IMR-90 (cell line): ENCODE results near the gene CHN2. TPM values are rescaled to one million over a fixed set of nuclear protein-coding genes. Genes with fewer than 3 reads are reported as not detected.

Experiments used
- ATAC-seq: fragments of 200-7000 bp; cut with Tn5 transposase; 2 replicates; pipeline ENCODE4 v1.9.1; 2020; ENCODE audit warnings: low read depth, mild to moderate bottlenecking, moderate library complexity
- BruUV-seq: library from RNA; stranded (reverse); fragments of 400-500 nt; replicated peaks from 2 replicates; lab custom pipeline; 2021; lab: Mats Ljungman, UMichigan
- CTCF ChIA-PET: fragments of 300-600 bp; formaldehyde crosslinking; extraction: SDS; loops from one replicate; lab custom pipeline; 2021; ENCODE audit warnings: antibody characterized with exemption; lab: Yijun Ruan, JAX
- POLR2A ChIA-PET: fragments of 300-600 bp; sonication (Branson Sonifier 250); formaldehyde crosslinking; loops from one replicate; lab custom pipeline; 2022; ENCODE audit warnings: antibody characterized with exemption; ENCODE audit not compliant: unreplicated experiment; lab: Charles Lee
- DNase-seq: peaks from one replicate; pipeline ENCODE4 v3.0.0; 2013
- H2AFZ ChIP-seq: replicated peaks from 2 replicates; pipeline ENCODE3; 2013; ENCODE audit warnings: low read length, mild to moderate bottlenecking; ENCODE audit not compliant: poor library complexity
- H2AK5ac ChIP-seq: 2 replicates; pipeline ENCODE4 v1.6.1; 2013; ENCODE audit warnings: low read depth, low read length, inconsistent platforms
- H2AK9ac ChIP-seq: replicated peaks from 2 replicates; pipeline ENCODE3; 2013; ENCODE audit warnings: mild to moderate bottlenecking, low read depth, low read length, moderate library complexity; ENCODE audit not compliant: poor library complexity
- H2BK120ac ChIP-seq: 2 replicates; pipeline ENCODE4 v1.6.1; 2013; ENCODE audit warnings: low read depth, low read length, inconsistent platforms
- H2BK15ac ChIP-seq: 3 replicates; pipeline ENCODE4 v1.6.1; 2013; ENCODE audit warnings: low read depth, low read length, inconsistent platforms
- H2BK20ac ChIP-seq: 2 replicates; pipeline ENCODE4 v1.6.1; 2013; ENCODE audit warnings: low read depth, mild to moderate bottlenecking, inconsistent platforms, low read length, moderate library complexity
- H2BK5ac ChIP-seq: 2 replicates; pipeline ENCODE4 v1.6.1; 2013; ENCODE audit warnings: mild to moderate bottlenecking, low read depth, low read length, inconsistent platforms; ENCODE audit not compliant: poor library complexity, severe bottlenecking
- H3K14ac ChIP-seq: replicated peaks from 2 replicates; pipeline ENCODE4 v1.6.1; 2013; ENCODE audit warnings: low read depth, low read length, inconsistent platforms
- H3K18ac ChIP-seq: 2 replicates; pipeline ENCODE4 v1.6.1; 2013; ENCODE audit warnings: low read depth, low read length, control low read depth
- H3K23ac ChIP-seq: 2 replicates; pipeline ENCODE4 v1.6.1; 2013; ENCODE audit warnings: low read depth, low read length, inconsistent platforms
- H3K27ac ChIP-seq: 2 replicates; pipeline ENCODE4 v1.5.1; 2013; ENCODE audit warnings: mild to moderate bottlenecking, control low read depth, low read length; ENCODE audit not compliant: insufficient read depth
- H3K27me3 ChIP-seq: 2 replicates; pipeline ENCODE4 v1.6.1; 2013; ENCODE audit warnings: low read length; ENCODE audit not compliant: control insufficient read depth, insufficient read depth
- H3K36me3 ChIP-seq: 2 replicates; pipeline ENCODE4 v1.6.1; 2013; ENCODE audit warnings: low read length, mixed read lengths; ENCODE audit not compliant: control insufficient read depth, insufficient read depth
- H3K4ac ChIP-seq: 2 replicates; pipeline ENCODE4 v1.6.1; 2013; ENCODE audit warnings: low read depth, low read length, inconsistent platforms
- H3K4me1 ChIP-seq: 2 replicates; pipeline ENCODE4 v1.6.1; 2013; ENCODE audit warnings: low read length, mixed read lengths; ENCODE audit not compliant: control insufficient read depth, insufficient read depth
- H3K4me2 ChIP-seq: 2 replicates; pipeline ENCODE4 v1.6.1; 2013; ENCODE audit warnings: low read depth, mild to moderate bottlenecking, control low read depth, low read length, moderate library complexity
- H3K4me3 ChIP-seq: 2 replicates; pipeline ENCODE4 v1.5.1; 2013; ENCODE audit warnings: low read depth, mild to moderate bottlenecking, control low read depth, low read length, moderate library complexity; ENCODE audit not compliant: insufficient read depth
- H3K56ac ChIP-seq: 2 replicates; pipeline ENCODE4 v1.6.1; 2013; ENCODE audit warnings: low read length, inconsistent platforms; ENCODE audit not compliant: insufficient read depth; ENCODE audit errors: extremely low read depth
- H3K79me1 ChIP-seq, 2 experiments: 2 replicates each; pipeline ENCODE4 v1.6.1; 2013; ENCODE audit warnings: low read length in 2 of 2, inconsistent platforms in 1 of 2, low read depth in 1 of 2
- H3K9ac ChIP-seq: 2 replicates; pipeline ENCODE4 v1.6.1; 2013; ENCODE audit warnings: low read depth, low read length, control low read depth
- H3K9me1 ChIP-seq: 2 replicates; pipeline ENCODE4 v1.6.1; 2013; ENCODE audit warnings: low read length, inconsistent platforms; ENCODE audit not compliant: insufficient read depth
- H3K9me3 ChIP-seq: 2 replicates; pipeline ENCODE4 v1.6.1; 2013; ENCODE audit warnings: low read length; ENCODE audit not compliant: control insufficient read depth, insufficient read depth
- H4K20me1 ChIP-seq: 2 replicates; pipeline ENCODE4 v1.6.1; 2013; ENCODE audit warnings: low read length, inconsistent platforms; ENCODE audit not compliant: insufficient read depth
- H4K5ac ChIP-seq: 2 replicates; pipeline ENCODE4 v1.6.1; 2013; ENCODE audit warnings: mild to moderate bottlenecking, low read depth, low read length, control low read depth
- H4K8ac ChIP-seq, 2 experiments: 2 replicates each; pipeline ENCODE4 v1.6.1; 2013; ENCODE audit warnings: low read depth in 2 of 2, low read length in 2 of 2, control low read depth in 1 of 2, inconsistent platforms in 1 of 2
- H4K91ac ChIP-seq: 2 replicates; pipeline ENCODE4 v1.6.1; 2013; ENCODE audit warnings: low read depth, low read length, inconsistent platforms; ENCODE audit not compliant: insufficient read depth
- BHLHE40 ChIP-seq: fragments of 150-350 bp; IDR thresholded peaks from 2 replicates; pipeline ENCODE4 v1.6.1; 2016; ENCODE audit warnings: mild to moderate bottlenecking, low read depth, low read length
- CEBPB ChIP-seq: IDR thresholded peaks from 2 replicates; pipeline ENCODE4 v1.6.1; 2012; ENCODE audit warnings: low read depth, low read length, improper control_type of control experiment
- CHD1 ChIP-seq: IDR thresholded peaks from 2 replicates; pipeline ENCODE4 v1.6.1; 2012; ENCODE audit warnings: low read depth, low read length, improper control_type of control experiment
- FOS ChIP-seq: fragments of 150-350 bp; IDR thresholded peaks from 2 replicates; pipeline ENCODE4 v1.6.1; 2016; ENCODE audit warnings: low read depth, low read length
- MAFK ChIP-seq: IDR thresholded peaks from 2 replicates; pipeline ENCODE4 v1.6.1; 2012; ENCODE audit warnings: low read depth, low read length, improper control_type of control experiment
- MAZ ChIP-seq: IDR thresholded peaks from 2 replicates; pipeline ENCODE4 v1.6.1; 2012; ENCODE audit warnings: low read depth, mild to moderate bottlenecking, low read length, improper control_type of control experiment, moderate library complexity, borderline replicate concordance
- RAD21 ChIP-seq: IDR thresholded peaks from 2 replicates; pipeline ENCODE4 v1.6.1; 2012; ENCODE audit warnings: low read length, improper control_type of control experiment
- RCOR1 ChIP-seq: IDR thresholded peaks from 2 replicates; pipeline ENCODE4 v1.6.1; 2012; ENCODE audit warnings: mild to moderate bottlenecking, low read length, improper control_type of control experiment; ENCODE audit not compliant: insufficient replicate concordance
- SMC3 ChIP-seq: fragments of 150-350 bp; IDR thresholded peaks from 2 replicates; pipeline ENCODE4 v1.6.1; 2016; ENCODE audit warnings: low read depth, mild to moderate bottlenecking, antibody characterized with exemption, low read length, moderate library complexity
- USF2 ChIP-seq: fragments of 150-350 bp; IDR thresholded peaks from 2 replicates; pipeline ENCODE4 v1.6.1; 2017; ENCODE audit warnings: mild to moderate bottlenecking, antibody characterized with exemption, low read length, low read depth
- WGBS, 2 experiments: methylation state at CpG; one replicate each; pipeline versions ENCODE4 v1.1.5 to v1.1.7; 2013; ENCODE audit warnings: missing lambda C conversion rate in 2 of 2; ENCODE audit not compliant: insufficient read length in 1 of 2; ENCODE audit errors: extremely low coverage in 2 of 2; 5-methylcytosine and 5-hydroxymethylcytosine counted together
- dilution Hi-C: fragments of 300-500 bp; cut with HindIII; formaldehyde crosslinking; loops from one replicate; pipeline ENCODE4 v1.14.3; 2018; ENCODE audit warnings: low sequenced_read_pairs; ENCODE audit not compliant: unreplicated experiment
- in situ Hi-C: fragments of 300-500 bp; cut with MboI; formaldehyde crosslinking; loops from 3 replicates; pipeline ENCODE4 v1.14.3; 2019; ENCODE audit warnings: low sequenced_read_pairs, inconsistent platforms, mixed read lengths
- intact Hi-C: fragments of 100-400 bp; cut with micrococcal nuclease; formaldehyde crosslinking; loops from 2 replicates; pipeline ENCODE4 v1.10.0; 2022
- polyA plus RNA-seq, 3 experiments: library from polyadenylated mRNA; depleted of rRNA; stranded (reverse); fragments of >200 nt; gene quantifications; 2 replicates each; pipeline ENCODE4 v1.2.3, GENCODE V29; 2012; ENCODE audit warnings: low replicate concordance in 1 of 3
- total RNA-seq: library from RNA; depleted of rRNA; stranded (reverse); fragments of >200 nt; gene quantifications from 2 replicates; pipeline ENCODE4 v1.2.3, GENCODE V29; 2012
- TF ChIP-seq, protein P1 (sequence below): fragments of 150-350 bp; IDR thresholded peaks from 2 replicates; pipeline ENCODE4 v1.6.1; 2016; ENCODE audit warnings: low read depth, mild to moderate bottlenecking, low read length, moderate library complexity, borderline replicate concordance

CHN2 gene
- total and polyA plus RNA-seq, 2 of the 4 experiments (the other 2 are of a cell fraction), result not detected

GRCh38 chr7:29443552-29443951 is 249.0 kb downstream of the CHN2 start:
- dilution Hi-C loops (no loop called here), intact Hi-C loops (no loop called here), in situ Hi-C loops (no loop called here)
- H3K9me1 ChIP-seq, result no peaks in the 10 kb centered on the region
- no peak overlapping the region for H4K8ac ChIP-seq
- H3K23ac ChIP-seq, result no peak overlapping the region
- no peak overlapping the region for H2BK20ac ChIP-seq
- H4K20me1 ChIP-seq, result no peaks in the 10 kb centered on the region
- no peak overlapping the region for H3K4me3 ChIP-seq
- no peak overlapping the region for H3K56ac ChIP-seq
- no peak overlapping the region for H2AK5ac ChIP-seq
- H2AFZ ChIP-seq, result no peak overlapping the region
- H3K27me3 ChIP-seq, result no peaks in the 10 kb centered on the region
- H3K18ac ChIP-seq, result no peak overlapping the region
- no peak overlapping the region for H3K4me2 ChIP-seq
- no peak overlapping the region for H2BK120ac ChIP-seq
- no peaks in the 10 kb centered on the region for H3K79me1 ChIP-seq
- H4K5ac ChIP-seq, result no peak overlapping the region
- BruUV-seq, result no TSS peak
- H3K36me3 ChIP-seq, result no peaks in the 10 kb centered on the region
- no peak overlapping the region for H3K4ac ChIP-seq
- no peak overlapping the region for H3K9ac ChIP-seq
- no peak overlapping the region for H2BK15ac ChIP-seq
- H3K4me1 ChIP-seq, result no peaks in the 10 kb centered on the region
- no peak overlapping the region for H2BK5ac ChIP-seq
- ChIA-PET POLR2A (no interaction called here), CTCF (no interaction called here)
- no peak overlapping the region for H3K27ac ChIP-seq
- TF ChIP-seq RCOR1 (no peak), RAD21 (no peak), USF2 (no peak), BHLHE40 (no peak), CEBPB (no peak), FOS (no peak), SMC3 (no peak), MAZ (no peak), CHD1 (no peak), MAFK (no peak)
- TF ChIP-seq, protein P1, sequence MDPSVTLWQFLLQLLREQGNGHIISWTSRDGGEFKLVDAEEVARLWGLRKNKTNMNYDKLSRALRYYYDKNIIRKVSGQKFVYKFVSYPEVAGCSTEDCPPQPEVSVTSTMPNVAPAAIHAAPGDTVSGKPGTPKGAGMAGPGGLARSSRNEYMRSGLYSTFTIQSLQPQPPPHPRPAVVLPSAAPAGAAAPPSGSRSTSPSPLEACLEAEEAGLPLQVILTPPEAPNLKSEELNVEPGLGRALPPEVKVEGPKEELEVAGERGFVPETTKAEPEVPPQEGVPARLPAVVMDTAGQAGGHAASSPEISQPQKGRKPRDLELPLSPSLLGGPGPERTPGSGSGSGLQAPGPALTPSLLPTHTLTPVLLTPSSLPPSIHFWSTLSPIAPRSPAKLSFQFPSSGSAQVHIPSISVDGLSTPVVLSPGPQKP, result no peak
- no peak overlapping the region for H3K14ac ChIP-seq
- no peak overlapping the region for H4K91ac ChIP-seq
- ATAC-seq, result no peak
- no peak for DNase-seq
- no peaks in the 10 kb centered on the region for H3K9me3 ChIP-seq
- no CpG with 5 or more reads among the region's 1 CpG for WGBS, 2 experiments
- H2AK9ac ChIP-seq, result no peak overlapping the region
